Fibroblast of skin of right quadriceps (primary cell): Measurements from ENCODE around the gene ULBP3.
"Not testable (repeated sequence)": the region's sequence is repeated elsewhere in the genome, so short reads cannot be mapped to it uniquely, and the experiment has no call there.

Experiments used
- DNase-seq: peaks from one replicate; pipeline ENCODE4 v3.0.0-alpha.2; 2013

The ULBP3 gene

GRCh38 chr6:150075034-150075421 is 6.1 kb upstream of the ULBP3 start:
- no peak for DNase-seq

GRCh38 chr6:150074396-150075033 is 5.6 kb upstream of the ULBP3 start:
- DNase-seq: not testable (repeated sequence)

GRCh38 chr6:150072201-150072600 is 3.3 kb upstream of the ULBP3 start:
- no peak for DNase-seq

- DNase-seq: no peak
Measured at GRCh38 chr6:150070236-150070818, 1.4 kb upstream of the ULBP3 start.

- no peak for DNase-seq
Measured at GRCh38 chr6:150069706-150070105, 785 bp upstream of the ULBP3 start.

GRCh38 chr6:150068151-150068550 is 770 bp downstream of the ULBP3 start:
- DNase-seq: no peak

- no peak for DNase-seq
Measured at GRCh38 chr6:150065083-150065482, 3.8 kb downstream of the ULBP3 start.

GRCh38 chr6:150063640-150064039 is 5.3 kb downstream of the ULBP3 start:
- no peak for DNase-seq

GRCh38 chr6:150059973-150060372 is 8.9 kb downstream of the ULBP3 start:
- not testable (repeated sequence) for DNase-seq

GRCh38 chr6:150058986-150059385 is 9.9 kb downstream of the ULBP3 start:
- DNase-seq: no peak

- DNase-seq: no peak
Measured at GRCh38 chr6:150058231-150058792, 10.6 kb downstream of the ULBP3 start.

GRCh38 chr6:150057501-150057951 is 11.4 kb downstream of the ULBP3 start:
- no peak for DNase-seq

- DNase-seq: no peak
Measured at GRCh38 chr6:150056916-150057315, 12.0 kb downstream of the ULBP3 start.

GRCh38 chr6:150056156-150056555 is 12.8 kb downstream of the ULBP3 start:
- DNase-seq: no peak

- no peak for DNase-seq
Measured at GRCh38 chr6:150055131-150055530, 13.8 kb downstream of the ULBP3 start.

GRCh38 chr6:150053450-150053849 is 15.5 kb downstream of the ULBP3 start:
- DNase-seq: no peak

GRCh38 chr6:150050846-150051245 is 18.1 kb downstream of the ULBP3 start:
- DNase-seq: no peak

GRCh38 chr6:150048099-150048498 is 20.8 kb downstream of the ULBP3 start:
- no peak for DNase-seq

GRCh38 chr6:150046943-150047342 is 22.0 kb downstream of the ULBP3 start:
- no peak for DNase-seq

GRCh38 chr6:150044621-150045145 is 24.2 kb downstream of the ULBP3 start:
- no peak for DNase-seq

- DNase-seq: no peak
Measured at GRCh38 chr6:150043501-150044412, 25.2 kb downstream of the ULBP3 start.

- DNase-seq: no peak
Measured at GRCh38 chr6:150043096-150043495, 25.8 kb downstream of the ULBP3 start.
